K562 (cell line): ENCODE results near the gene PAX2.

Experiments used
- MAFF ChIP-seq: IDR thresholded peaks from 2 replicates; pipeline ENCODE4 v1.6.1; 2012; ENCODE audit warnings: low read length, improper control_type of control experiment
- POLR2AphosphoS5 ChIP-seq: IDR thresholded peaks from 2 replicates; pipeline ENCODE4 v1.6.1; 2011; ENCODE audit warnings: mild to moderate bottlenecking, low read depth, low read length, moderate library complexity; ENCODE audit not compliant: control insufficient read depth, insufficient read depth
- ZNF76 ChIP-seq: fragments of 250-450 bp; sonication (Bioruptor Pico); IDR thresholded peaks from 2 replicates; pipeline ENCODE4 v1.4.0; 2020; ENCODE audit warnings: mild to moderate bottlenecking, moderate library complexity, borderline replicate concordance
- TF ChIP-seq, protein P1 (sequence below): sonication (generic); formaldehyde crosslinking; IDR thresholded peaks from 2 replicates; pipeline ENCODE4 v1.5.0; 2020; ENCODE audit warnings: missing genetic modification reagents
- TF ChIP-seq, protein P2 (sequence below): sonication (generic); formaldehyde crosslinking; IDR thresholded peaks from 2 replicates; pipeline ENCODE4 v1.8.0; 2022; ENCODE audit warnings: mild to moderate bottlenecking, missing genetic modification reagents, borderline replicate concordance
- TF ChIP-seq, protein P3 (sequence below): fragments of 450-650 bp; IDR thresholded peaks from 2 replicates; pipeline ENCODE4 v1.6.1; 2016; ENCODE audit warnings: missing biosample characterization, missing genetic modification characterization
- TF ChIP-seq, protein P4 (sequence below): sonication (generic); formaldehyde crosslinking; IDR thresholded peaks from 2 replicates; pipeline ENCODE4 v1.8.1; 2023; ENCODE audit warnings: mild to moderate bottlenecking, missing genetic modification reagents
- TF ChIP-seq, protein P5 (sequence below): sonication (generic); formaldehyde crosslinking; IDR thresholded peaks from 2 replicates; pipeline ENCODE4 v1.8.0; 2023; ENCODE audit warnings: missing genetic modification reagents, mild to moderate bottlenecking, borderline replicate concordance

DNA sequence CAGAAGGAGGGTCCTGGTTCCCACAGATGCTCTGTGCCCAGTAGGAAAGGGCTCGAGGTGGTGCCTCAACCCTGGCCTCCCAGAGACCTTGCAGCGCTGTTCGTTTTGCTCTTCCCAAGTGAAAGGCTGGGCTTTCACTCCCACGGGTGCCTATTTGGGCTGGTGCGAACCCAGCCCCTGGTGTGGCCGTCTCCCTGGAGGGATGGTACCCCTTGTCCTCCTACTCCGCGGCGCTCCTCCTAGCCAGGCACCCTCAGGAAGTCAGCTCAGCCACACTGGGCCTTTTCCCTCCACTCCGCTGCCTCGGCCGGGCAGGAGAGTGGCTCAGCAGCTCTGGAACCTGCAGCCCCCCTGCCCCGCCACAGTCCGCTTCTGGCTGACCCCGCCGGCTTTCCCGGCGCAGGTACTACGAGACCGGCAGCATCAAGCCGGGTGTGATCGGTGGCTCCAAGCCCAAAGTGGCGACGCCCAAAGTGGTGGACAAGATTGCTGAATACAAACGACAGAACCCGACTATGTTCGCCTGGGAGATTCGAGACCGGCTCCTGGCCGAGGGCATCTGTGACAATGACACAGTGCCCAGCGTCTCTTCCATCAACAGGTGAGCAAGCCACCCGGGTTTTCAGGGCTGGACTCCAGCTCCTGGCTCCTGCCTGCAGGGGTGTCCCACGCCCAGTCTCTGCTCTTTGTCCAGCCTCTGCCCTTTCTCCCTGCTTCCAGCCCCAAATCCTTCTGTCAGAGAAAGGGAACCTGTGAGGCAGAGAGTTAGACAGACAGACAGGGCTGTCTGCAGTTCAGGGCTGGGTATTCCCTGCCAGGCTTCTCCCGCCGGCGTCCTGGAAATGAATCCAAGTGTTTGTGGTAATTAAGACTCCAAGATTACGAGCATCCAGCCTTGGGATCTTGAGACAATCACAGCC, 5.2 kb downstream of the PAX2 start:
- TF ChIP-seq, protein P1, sequence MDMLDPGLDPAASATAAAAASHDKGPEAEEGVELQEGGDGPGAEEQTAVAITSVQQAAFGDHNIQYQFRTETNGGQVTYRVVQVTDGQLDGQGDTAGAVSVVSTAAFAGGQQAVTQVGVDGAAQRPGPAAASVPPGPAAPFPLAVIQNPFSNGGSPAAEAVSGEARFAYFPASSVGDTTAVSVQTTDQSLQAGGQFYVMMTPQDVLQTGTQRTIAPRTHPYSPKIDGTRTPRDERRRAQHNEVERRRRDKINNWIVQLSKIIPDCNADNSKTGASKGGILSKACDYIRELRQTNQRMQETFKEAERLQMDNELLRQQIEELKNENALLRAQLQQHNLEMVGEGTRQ (CRISPR knock-in tag), result no peak
- TF ChIP-seq, protein P2, sequence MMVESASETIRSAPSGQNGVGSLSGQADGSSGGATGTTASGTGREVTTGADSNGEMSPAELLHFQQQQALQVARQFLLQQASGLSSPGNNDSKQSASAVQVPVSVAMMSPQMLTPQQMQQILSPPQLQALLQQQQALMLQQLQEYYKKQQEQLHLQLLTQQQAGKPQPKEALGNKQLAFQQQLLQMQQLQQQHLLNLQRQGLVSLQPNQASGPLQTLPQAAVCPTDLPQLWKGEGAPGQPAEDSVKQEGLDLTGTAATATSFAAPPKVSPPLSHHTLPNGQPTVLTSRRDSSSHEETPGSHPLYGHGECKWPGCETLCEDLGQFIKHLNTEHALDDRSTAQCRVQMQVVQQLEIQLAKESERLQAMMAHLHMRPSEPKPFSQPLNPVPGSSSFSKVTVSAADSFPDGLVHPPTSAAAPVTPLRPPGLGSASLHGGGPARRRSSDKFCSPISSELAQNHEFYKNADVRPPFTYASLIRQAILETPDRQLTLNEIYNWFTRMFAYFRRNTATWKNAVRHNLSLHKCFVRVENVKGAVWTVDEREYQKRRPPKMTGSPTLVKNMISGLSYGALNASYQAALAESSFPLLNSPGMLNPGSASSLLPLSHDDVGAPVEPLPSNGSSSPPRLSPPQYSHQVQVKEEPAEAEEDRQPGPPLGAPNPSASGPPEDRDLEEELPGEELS, result no peak
- TF ChIP-seq MAFF, result no peak
- no peak for TF ChIP-seq ZNF76 (CRISPR knock-in tag)
- TF ChIP-seq, protein P3, sequence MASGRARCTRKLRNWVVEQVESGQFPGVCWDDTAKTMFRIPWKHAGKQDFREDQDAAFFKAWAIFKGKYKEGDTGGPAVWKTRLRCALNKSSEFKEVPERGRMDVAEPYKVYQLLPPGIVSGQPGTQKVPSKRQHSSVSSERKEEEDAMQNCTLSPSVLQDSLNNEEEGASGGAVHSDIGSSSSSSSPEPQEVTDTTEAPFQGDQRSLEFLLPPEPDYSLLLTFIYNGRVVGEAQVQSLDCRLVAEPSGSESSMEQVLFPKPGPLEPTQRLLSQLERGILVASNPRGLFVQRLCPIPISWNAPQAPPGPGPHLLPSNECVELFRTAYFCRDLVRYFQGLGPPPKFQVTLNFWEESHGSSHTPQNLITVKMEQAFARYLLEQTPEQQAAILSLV (tag), result no peak
- TF ChIP-seq POLR2AphosphoS5, result no peak
- TF ChIP-seq, protein P4, sequence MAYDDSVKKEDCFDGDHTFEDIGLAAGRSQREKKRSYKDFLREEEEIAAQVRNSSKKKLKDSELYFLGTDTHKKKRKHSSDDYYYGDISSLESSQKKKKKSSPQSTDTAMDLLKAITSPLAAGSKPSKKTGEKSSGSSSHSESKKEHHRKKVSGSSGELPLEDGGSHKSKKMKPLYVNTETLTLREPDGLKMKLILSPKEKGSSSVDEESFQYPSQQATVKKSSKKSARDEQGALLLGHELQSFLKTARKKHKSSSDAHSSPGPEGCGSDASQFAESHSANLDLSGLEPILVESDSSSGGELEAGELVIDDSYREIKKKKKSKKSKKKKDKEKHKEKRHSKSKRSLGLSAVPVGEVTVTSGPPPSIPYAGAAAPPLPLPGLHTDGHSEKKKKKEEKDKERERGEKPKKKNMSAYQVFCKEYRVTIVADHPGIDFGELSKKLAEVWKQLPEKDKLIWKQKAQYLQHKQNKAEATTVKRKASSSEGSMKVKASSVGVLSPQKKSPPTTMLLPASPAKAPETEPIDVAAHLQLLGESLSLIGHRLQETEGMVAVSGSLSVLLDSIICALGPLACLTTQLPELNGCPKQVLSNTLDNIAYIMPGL, result no peak
- TF ChIP-seq, protein P5, sequence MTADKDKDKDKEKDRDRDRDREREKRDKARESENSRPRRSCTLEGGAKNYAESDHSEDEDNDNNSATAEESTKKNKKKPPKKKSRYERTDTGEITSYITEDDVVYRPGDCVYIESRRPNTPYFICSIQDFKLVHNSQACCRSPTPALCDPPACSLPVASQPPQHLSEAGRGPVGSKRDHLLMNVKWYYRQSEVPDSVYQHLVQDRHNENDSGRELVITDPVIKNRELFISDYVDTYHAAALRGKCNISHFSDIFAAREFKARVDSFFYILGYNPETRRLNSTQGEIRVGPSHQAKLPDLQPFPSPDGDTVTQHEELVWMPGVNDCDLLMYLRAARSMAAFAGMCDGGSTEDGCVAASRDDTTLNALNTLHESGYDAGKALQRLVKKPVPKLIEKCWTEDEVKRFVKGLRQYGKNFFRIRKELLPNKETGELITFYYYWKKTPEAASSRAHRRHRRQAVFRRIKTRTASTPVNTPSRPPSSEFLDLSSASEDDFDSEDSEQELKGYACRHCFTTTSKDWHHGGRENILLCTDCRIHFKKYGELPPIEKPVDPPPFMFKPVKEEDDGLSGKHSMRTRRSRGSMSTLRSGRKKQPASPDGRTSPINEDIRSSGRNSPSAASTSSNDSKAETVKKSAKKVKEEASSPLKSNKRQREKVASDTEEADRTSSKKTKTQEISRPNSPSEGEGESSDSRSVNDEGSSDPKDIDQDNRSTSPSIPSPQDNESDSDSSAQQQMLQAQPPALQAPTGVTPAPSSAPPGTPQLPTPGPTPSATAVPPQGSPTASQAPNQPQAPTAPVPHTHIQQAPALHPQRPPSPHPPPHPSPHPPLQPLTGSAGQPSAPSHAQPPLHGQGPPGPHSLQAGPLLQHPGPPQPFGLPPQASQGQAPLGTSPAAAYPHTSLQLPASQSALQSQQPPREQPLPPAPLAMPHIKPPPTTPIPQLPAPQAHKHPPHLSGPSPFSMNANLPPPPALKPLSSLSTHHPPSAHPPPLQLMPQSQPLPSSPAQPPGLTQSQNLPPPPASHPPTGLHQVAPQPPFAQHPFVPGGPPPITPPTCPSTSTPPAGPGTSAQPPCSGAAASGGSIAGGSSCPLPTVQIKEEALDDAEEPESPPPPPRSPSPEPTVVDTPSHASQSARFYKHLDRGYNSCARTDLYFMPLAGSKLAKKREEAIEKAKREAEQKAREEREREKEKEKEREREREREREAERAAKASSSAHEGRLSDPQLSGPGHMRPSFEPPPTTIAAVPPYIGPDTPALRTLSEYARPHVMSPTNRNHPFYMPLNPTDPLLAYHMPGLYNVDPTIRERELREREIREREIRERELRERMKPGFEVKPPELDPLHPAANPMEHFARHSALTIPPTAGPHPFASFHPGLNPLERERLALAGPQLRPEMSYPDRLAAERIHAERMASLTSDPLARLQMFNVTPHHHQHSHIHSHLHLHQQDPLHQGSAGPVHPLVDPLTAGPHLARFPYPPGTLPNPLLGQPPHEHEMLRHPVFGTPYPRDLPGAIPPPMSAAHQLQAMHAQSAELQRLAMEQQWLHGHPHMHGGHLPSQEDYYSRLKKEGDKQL (CRISPR knock-in tag), result no peak
